Measurements from ENCODE around the gene MUC5B. TPM values are rescaled to one million over a fixed set of nuclear protein-coding genes. Genes with fewer than 3 reads are reported as not detected.

Gene MUC5B
- total RNA-seq, 1 donor from 2014 or later: not detected

- H3K36me3 Mint-ChIP-seq (ENCODE audit: insufficient read depth): no peaks in the 10 kb centered on the region
- no peaks in the 10 kb centered on the region for H3K9me3 Mint-ChIP-seq (ENCODE audit: low read depth)
- H3K27ac Mint-ChIP-seq: no peak overlapping the region
- no peak for DNase-seq (ENCODE audit: low spot score, unreplicated experiment)
- no peaks in the 10 kb centered on the region for H3K27me3 Mint-ChIP-seq
- no peaks in the 10 kb centered on the region for H3K4me1 Mint-ChIP-seq (ENCODE audit: low read depth)
- H3K4me3 Mint-ChIP-seq (ENCODE audit: low read depth): no peak overlapping the region
- TF ChIP-seq CTCF (IDR thresholded peaks at IDR 0.05; ENCODE audit: unreplicated experiment): peak; percentile 52
Measured at GRCh38 chr11:1226986-1227550, 4.2 kb downstream of the MUC5B start.

GRCh38 chr11:1227551-1228100 is 4.8 kb downstream of the MUC5B start:
- no peaks in the 10 kb centered on the region for H3K36me3 Mint-ChIP-seq (ENCODE audit: insufficient read depth)
- no peaks in the 10 kb centered on the region for H3K27me3 Mint-ChIP-seq
- no peak for DNase-seq (ENCODE audit: low spot score, unreplicated experiment)
- no peak overlapping the region for H3K4me3 Mint-ChIP-seq (ENCODE audit: low read depth)
- no peaks in the 10 kb centered on the region for H3K9me3 Mint-ChIP-seq (ENCODE audit: low read depth)
- H3K4me1 Mint-ChIP-seq (ENCODE audit: low read depth): no peaks in the 10 kb centered on the region
- H3K27ac Mint-ChIP-seq: no peak overlapping the region
- no peak for TF ChIP-seq CTCF (IDR thresholded peaks at IDR 0.05; ENCODE audit: unreplicated experiment)

- H3K36me3 Mint-ChIP-seq (ENCODE audit: insufficient read depth): no peaks in the 10 kb centered on the region
- no peak overlapping the region for H3K27ac Mint-ChIP-seq
- H3K4me3 Mint-ChIP-seq (ENCODE audit: low read depth): no peak overlapping the region
- TF ChIP-seq CTCF (IDR thresholded peaks at IDR 0.05; ENCODE audit: unreplicated experiment): no peak
- no peak for DNase-seq (ENCODE audit: low spot score, unreplicated experiment)
- H3K4me1 Mint-ChIP-seq (ENCODE audit: low read depth): no peaks in the 10 kb centered on the region
- no peaks in the 10 kb centered on the region for H3K9me3 Mint-ChIP-seq (ENCODE audit: low read depth)
- no peaks in the 10 kb centered on the region for H3K27me3 Mint-ChIP-seq
Measured at GRCh38 chr11:1228101-1228821, 5.4 kb downstream of the MUC5B start.

- no peak overlapping the region for H3K4me3 Mint-ChIP-seq (ENCODE audit: low read depth)
Measured at GRCh38 chr11:1228921-1229451, 6.1 kb downstream of the MUC5B start.

More at GRCh38 chr11:1228921-1229451, 6.1 kb downstream of the MUC5B start:
- H3K9me3 Mint-ChIP-seq (ENCODE audit: low read depth): no peaks in the 10 kb centered on the region
- TF ChIP-seq CTCF (IDR thresholded peaks at IDR 0.05; ENCODE audit: unreplicated experiment): no peak
- H3K27me3 Mint-ChIP-seq: no peaks in the 10 kb centered on the region
- no peaks in the 10 kb centered on the region for H3K36me3 Mint-ChIP-seq (ENCODE audit: insufficient read depth)
- no peak overlapping the region for H3K27ac Mint-ChIP-seq
- no peaks in the 10 kb centered on the region for H3K4me1 Mint-ChIP-seq (ENCODE audit: low read depth)
- DNase-seq (ENCODE audit: low spot score, unreplicated experiment): no peak

All from progenitor cell of endocrine pancreas (in vitro differentiated cells).